HepG2 (cell line): ENCODE results near the gene TMC8. TPM values are rescaled to one million over a fixed set of nuclear protein-coding genes. Genes with fewer than 3 reads are reported as not detected.

ENCODE experiments used
- ATF7 ChIP-seq, 2 experiments: fragments of 450-650 bp in 1 of 2; sonication (generic) in 1 of 2; formaldehyde crosslinking in 1 of 2; IDR thresholded peaks; 2 replicates each; pipeline versions ENCODE4 v1.4.0 to v1.6.1; 2016 to 2020; ENCODE audit warnings: antibody characterized with exemption in 1 of 2, mild to moderate bottlenecking in 1 of 2, missing genetic modification reagents in 1 of 2
- CC2D1A ChIP-seq: sonication (generic); formaldehyde crosslinking; IDR thresholded peaks from 2 replicates; pipeline ENCODE4 v1.8.1; 2023; ENCODE audit warnings: mild to moderate bottlenecking, missing genetic modification reagents
- EED ChIP-seq: sonication (generic); formaldehyde crosslinking; IDR thresholded peaks from 2 replicates; pipeline ENCODE4 v1.5.0; 2020; ENCODE audit warnings: mild to moderate bottlenecking, missing genetic modification reagents
- GABPB1 ChIP-seq: IDR thresholded peaks from 2 replicates; pipeline ENCODE4 v1.6.1; 2016; ENCODE audit warnings: mild to moderate bottlenecking, missing genetic modification reagents, moderate library complexity, missing compliant biosample characterization
- GATAD1 ChIP-seq: IDR thresholded peaks from 2 replicates; pipeline ENCODE4 v1.6.1; 2016; ENCODE audit warnings: missing genetic modification reagents, missing compliant biosample characterization
- NAIF1 ChIP-seq: sonication (generic); formaldehyde crosslinking; IDR thresholded peaks from 2 replicates; pipeline ENCODE4 v1.5.0; 2020; ENCODE audit warnings: mild to moderate bottlenecking, missing genetic modification reagents, borderline replicate concordance
- PPARG ChIP-seq: conservative IDR thresholded peaks from 2 replicates; pipeline ENCODE4 v1.6.1; 2016; ENCODE audit warnings: missing biosample characterization, missing genetic modification reagents
- RNF2 ChIP-seq: fragments of 450-650 bp; conservative IDR thresholded peaks from 2 replicates; pipeline ENCODE4 v1.6.1; 2016; ENCODE audit warnings: low read depth
- TARDBP ChIP-seq: sonication (generic); formaldehyde crosslinking; IDR thresholded peaks from 2 replicates; pipeline ENCODE4 v1.8.0; 2022; ENCODE audit warnings: mild to moderate bottlenecking, missing genetic modification reagents
- U2AF1 ChIP-seq: fragments of 200-400 bp; formaldehyde crosslinking; optimal IDR thresholded peaks from 2 replicates; pipeline ENCODE3; 2017; ENCODE audit warnings: mild to moderate bottlenecking, low read depth, low read length
- ZBTB8A ChIP-seq: sonication (generic); formaldehyde crosslinking; IDR thresholded peaks from 2 replicates; pipeline ENCODE4 v1.4.0; 2020; ENCODE audit warnings: mild to moderate bottlenecking, low read depth, missing genetic modification reagents, borderline replicate concordance
- ZNF230 ChIP-seq: sonication (generic); formaldehyde crosslinking; IDR thresholded peaks from 2 replicates; pipeline ENCODE4 v1.4.0; 2020; ENCODE audit warnings: mild to moderate bottlenecking, missing genetic modification reagents
- ZNF24 ChIP-seq: fragments of 450-650 bp; IDR thresholded peaks from 2 replicates; pipeline ENCODE4 v1.6.1; 2017; ENCODE audit warnings: antibody characterized with exemption, mild to moderate bottlenecking
- ZNF547 ChIP-seq: sonication (generic); formaldehyde crosslinking; IDR thresholded peaks from 2 replicates; pipeline ENCODE4 v1.5.1; 2020; ENCODE audit warnings: mild to moderate bottlenecking, missing genetic modification reagents
- ZNF781 ChIP-seq: sonication (generic); formaldehyde crosslinking; IDR thresholded peaks from 2 replicates; pipeline ENCODE4 v1.5.1; 2020; ENCODE audit warnings: borderline replicate concordance, mild to moderate bottlenecking, missing genetic modification reagents; ENCODE audit errors: not compliant biosample characterization
- polyA plus RNA-seq, 8 experiments: library from polyadenylated mRNA; depleted of rRNA in 3 of 8; stranded (reverse) in 7 of 8; unstranded in 1 of 8; fragments of >200 nt; fragmentation: Illumina TruSeq in 4 of 8; extraction: Trizol in 4 of 8; gene quantifications; 2 replicates each; pipeline versions ENCODE4 v1.2.1 to v1.2.3, GENCODE V29; 2011 to 2016; ENCODE audit warnings: low read depth in 4 of 8, missing spikeins in 1 of 8, mixed read lengths in 1 of 8; ENCODE audit not compliant: insufficient read depth in 1 of 8
- total RNA-seq, 5 experiments: library from RNA; depleted of rRNA; stranded (reverse); fragments of >200 nt; fragmentation: Illumina TruSeq; extraction: Trizol; gene quantifications; 2 replicates each; pipeline ENCODE4 v1.2.3, GENCODE V29; 2016; ENCODE audit warnings: low read depth in 1 of 5
- TF ChIP-seq, protein P1 (sequence below): sonication (generic); formaldehyde crosslinking; IDR thresholded peaks from 2 replicates; pipeline ENCODE4 v1.9.0; 2021; ENCODE audit warnings: missing genetic modification reagents, mild to moderate bottlenecking, borderline replicate concordance
- TF ChIP-seq, protein P2 (sequence below): sonication (generic); formaldehyde crosslinking; IDR thresholded peaks from 2 replicates; pipeline ENCODE4 v1.4.0; 2020; ENCODE audit warnings: missing genetic modification reagents, mild to moderate bottlenecking, borderline replicate concordance
- TF ChIP-seq, protein P3 (sequence below): sonication (generic); formaldehyde crosslinking; IDR thresholded peaks from 2 replicates; pipeline ENCODE4 v1.5.1; 2020; ENCODE audit warnings: missing genetic modification reagents, mild to moderate bottlenecking, borderline replicate concordance
- TF ChIP-seq, protein P4 (sequence below): IDR thresholded peaks from 2 replicates; pipeline ENCODE4 v1.6.1; 2012; ENCODE audit warnings: low read length, improper control_type of control experiment

Gene TMC8
- total and polyA plus RNA-seq, 2 of the 13 experiments (the other 11 are each of a cell fraction or from before 2014, with no cell fraction given): 0.53 to 7.8 TPM

DNA sequence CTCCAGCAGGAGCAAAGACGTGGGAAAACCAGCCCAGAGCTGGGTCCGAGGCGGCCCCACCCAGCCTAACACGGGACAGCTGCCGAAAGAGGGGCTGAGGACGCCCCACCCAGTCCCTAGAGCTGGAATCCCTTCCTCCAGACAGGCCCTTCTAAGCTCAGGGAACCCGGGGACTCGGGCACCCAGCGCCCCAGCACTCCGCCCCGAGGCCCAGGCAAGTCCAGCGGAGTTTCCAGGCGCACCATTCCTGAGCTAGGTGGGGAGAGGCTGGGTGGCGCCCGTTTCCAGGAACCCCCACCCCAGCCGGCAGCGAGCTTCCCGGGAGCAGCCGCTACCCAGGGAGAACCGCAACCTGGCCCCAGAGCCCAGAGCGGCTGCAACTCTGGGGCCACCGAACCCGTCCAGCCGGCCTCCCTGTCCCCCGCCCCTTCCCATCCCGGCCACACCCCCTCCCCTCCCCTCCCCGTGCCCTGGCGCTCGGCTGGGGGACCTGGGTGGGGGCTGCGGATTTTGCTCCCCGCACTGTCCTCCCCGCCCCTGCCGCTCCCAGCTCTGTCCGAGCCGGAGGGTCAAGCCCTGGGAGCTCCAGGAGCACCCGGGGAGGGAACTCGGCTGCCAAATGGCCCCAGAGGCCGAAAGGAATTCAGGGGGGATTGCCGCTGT lies 2.6 kb upstream of the TMC8 start (continued):
- TF ChIP-seq ZNF230 (CRISPR knock-in tag) (no peak), NAIF1 (no peak), TARDBP (no peak; the same call in 1 of the 2 replicates), RNF2 (no peak), ZNF24 (no peak), ZBTB8A (CRISPR knock-in tag) (no peak), GATAD1 (CRISPR knock-in tag) (no peak; the same call in 1 of the 2 replicates), ATF7 (IDR thresholded peaks at IDR 0.05) (no peak), ATF7 (CRISPR knock-in tag; IDR thresholded peaks at IDR 0.05) (no peak), ZNF781 (CRISPR knock-in tag) (no peak), ZNF547 (no peak), EED (no peak), CC2D1A (no peak), U2AF1 (no peak), PPARG (CRISPR knock-in tag) (no peak), GABPB1 (CRISPR knock-in tag) (no peak)
- TF ChIP-seq, protein P1, sequence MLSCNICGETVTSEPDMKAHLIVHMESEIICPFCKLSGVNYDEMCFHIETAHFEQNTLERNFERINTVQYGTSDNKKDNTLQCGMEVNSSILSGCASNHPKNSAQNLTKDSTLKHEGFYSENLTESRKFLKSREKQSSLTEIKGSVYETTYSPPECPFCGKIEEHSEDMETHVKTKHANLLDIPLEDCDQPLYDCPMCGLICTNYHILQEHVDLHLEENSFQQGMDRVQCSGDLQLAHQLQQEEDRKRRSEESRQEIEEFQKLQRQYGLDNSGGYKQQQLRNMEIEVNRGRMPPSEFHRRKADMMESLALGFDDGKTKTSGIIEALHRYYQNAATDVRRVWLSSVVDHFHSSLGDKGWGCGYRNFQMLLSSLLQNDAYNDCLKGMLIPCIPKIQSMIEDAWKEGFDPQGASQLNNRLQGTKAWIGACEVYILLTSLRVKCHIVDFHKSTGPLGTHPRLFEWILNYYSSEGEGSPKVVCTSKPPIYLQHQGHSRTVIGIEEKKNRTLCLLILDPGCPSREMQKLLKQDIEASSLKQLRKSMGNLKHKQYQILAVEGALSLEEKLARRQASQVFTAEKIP (CRISPR knock-in tag): no peak
- TF ChIP-seq, protein P2, sequence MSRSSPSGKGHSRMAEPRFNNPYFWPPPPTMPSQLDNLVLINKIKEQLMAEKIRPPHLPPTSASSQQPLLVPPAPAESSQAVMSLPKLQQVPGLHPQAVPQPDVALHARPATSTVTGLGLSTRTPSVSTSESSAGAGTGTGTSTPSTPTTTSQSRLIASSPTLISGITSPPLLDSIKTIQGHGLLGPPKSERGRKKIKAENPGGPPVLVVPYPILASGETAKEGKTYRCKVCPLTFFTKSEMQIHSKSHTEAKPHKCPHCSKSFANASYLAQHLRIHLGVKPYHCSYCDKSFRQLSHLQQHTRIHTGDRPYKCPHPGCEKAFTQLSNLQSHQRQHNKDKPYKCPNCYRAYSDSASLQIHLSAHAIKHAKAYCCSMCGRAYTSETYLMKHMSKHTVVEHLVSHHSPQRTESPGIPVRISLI: no peak
- TF ChIP-seq, protein P3, sequence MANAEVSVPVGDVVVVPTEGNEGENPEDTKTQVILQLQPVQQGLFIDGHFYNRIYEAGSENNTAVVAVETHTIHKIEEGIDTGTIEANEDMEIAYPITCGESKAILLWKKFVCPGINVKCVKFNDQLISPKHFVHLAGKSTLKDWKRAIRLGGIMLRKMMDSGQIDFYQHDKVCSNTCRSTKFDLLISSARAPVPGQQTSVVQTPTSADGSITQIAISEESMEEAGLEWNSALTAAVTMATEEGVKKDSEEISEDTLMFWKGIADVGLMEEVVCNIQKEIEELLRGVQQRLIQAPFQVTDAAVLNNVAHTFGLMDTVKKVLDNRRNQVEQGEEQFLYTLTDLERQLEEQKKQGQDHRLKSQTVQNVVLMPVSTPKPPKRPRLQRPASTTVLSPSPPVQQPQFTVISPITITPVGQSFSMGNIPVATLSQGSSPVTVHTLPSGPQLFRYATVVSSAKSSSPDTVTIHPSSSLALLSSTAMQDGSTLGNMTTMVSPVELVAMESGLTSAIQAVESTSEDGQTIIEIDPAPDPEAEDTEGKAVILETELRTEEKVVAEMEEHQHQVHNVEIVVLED (CRISPR knock-in tag): no peak
- TF ChIP-seq, protein P4, sequence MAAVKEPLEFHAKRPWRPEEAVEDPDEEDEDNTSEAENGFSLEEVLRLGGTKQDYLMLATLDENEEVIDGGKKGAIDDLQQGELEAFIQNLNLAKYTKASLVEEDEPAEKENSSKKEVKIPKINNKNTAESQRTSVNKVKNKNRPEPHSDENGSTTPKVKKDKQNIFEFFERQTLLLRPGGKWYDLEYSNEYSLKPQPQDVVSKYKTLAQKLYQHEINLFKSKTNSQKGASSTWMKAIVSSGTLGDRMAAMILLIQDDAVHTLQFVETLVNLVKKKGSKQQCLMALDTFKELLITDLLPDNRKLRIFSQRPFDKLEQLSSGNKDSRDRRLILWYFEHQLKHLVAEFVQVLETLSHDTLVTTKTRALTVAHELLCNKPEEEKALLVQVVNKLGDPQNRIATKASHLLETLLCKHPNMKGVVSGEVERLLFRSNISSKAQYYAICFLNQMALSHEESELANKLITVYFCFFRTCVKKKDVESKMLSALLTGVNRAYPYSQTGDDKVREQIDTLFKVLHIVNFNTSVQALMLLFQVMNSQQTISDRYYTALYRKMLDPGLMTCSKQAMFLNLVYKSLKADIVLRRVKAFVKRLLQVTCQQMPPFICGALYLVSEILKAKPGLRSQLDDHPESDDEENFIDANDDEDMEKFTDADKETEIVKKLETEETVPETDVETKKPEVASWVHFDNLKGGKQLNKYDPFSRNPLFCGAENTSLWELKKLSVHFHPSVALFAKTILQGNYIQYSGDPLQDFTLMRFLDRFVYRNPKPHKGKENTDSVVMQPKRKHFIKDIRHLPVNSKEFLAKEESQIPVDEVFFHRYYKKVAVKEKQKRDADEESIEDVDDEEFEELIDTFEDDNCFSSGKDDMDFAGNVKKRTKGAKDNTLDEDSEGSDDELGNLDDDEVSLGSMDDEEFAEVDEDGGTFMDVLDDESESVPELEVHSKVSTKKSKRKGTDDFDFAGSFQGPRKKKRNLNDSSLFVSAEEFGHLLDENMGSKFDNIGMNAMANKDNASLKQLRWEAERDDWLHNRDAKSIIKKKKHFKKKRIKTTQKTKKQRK: no peak
